ENCODE results near the gene C1orf198. TPM values are rescaled to one million over a fixed set of nuclear protein-coding genes. Genes with fewer than 3 reads are reported as not detected.

The C1orf198 gene, protein sequence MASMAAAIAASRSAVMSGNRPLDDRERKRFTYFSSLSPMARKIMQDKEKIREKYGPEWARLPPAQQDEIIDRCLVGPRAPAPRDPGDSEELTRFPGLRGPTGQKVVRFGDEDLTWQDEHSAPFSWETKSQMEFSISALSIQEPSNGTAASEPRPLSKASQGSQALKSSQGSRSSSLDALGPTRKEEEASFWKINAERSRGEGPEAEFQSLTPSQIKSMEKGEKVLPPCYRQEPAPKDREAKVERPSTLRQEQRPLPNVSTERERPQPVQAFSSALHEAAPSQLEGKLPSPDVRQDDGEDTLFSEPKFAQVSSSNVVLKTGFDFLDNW
- total RNA-seq (ENCODE audit: unreplicated experiment) = 27.3 TPM
- long read RNA-seq, partial matches to known transcripts = 1 of 5 reads
- long read RNA-seq, other reads (novel, unspliced or antisense) = 2 of 5 reads

DNA sequence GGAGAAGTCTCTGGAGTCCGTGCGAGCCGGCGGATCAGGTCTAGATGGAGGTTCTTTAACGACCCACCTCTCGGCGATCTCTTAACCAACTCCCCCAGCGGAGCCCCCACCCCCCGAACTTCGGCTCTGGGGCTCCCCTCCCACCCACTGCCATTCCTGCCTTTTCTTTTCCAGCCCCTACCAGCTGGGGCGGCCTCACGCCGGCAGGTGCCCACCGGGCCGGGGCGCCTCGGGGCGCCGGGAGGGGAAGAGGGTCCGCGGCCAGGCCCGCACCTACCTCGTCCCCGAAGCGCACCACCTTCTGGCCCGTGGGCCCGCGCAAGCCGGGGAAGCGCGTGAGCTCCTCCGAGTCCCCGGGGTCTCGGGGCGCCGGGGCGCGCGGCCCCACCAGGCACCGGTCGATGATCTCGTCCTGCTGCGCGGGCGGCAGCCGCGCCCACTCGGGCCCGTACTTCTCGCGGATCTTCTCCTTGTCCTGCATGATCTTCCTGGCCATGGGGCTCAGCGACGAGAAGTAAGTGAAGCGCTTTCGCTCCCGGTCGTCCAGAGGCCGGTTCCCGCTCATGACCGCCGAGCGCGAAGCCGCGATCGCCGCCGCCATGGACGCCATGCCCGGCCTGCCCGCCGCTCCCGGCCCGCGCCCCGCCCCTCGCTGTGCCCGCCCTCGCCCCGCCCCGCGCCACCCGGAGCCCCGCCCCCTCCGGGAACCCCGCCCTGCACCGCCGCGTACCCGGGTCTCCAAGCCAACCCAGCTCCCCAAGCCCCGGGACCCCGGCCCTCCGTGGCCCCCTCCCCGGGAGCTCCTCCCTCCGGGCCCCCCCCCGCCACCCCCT is at the start of gene C1orf198:
C1orf198 (minus strand) TSS at position 619 of the 833 bp plus-strand sequence; CDS start at position 610, 9 bp downstream.
- H3K27me3 Mint-ChIP-seq (ENCODE audit: unreplicated experiment) = peaks cover 2% of the 10 kb centered on the region
- H3K4me1 Mint-ChIP-seq (ENCODE audit: low read depth, unreplicated experiment) = peaks cover 32% of the 10 kb centered on the region
- peaks cover 4% of the 10 kb centered on the region for H3K36me3 Mint-ChIP-seq (ENCODE audit: unreplicated experiment)
- H3K4me3 Mint-ChIP-seq (ENCODE audit: unreplicated experiment) = peak within 1 kb of the TSS; percentile 95
- H3K9me3 Mint-ChIP-seq (ENCODE audit: unreplicated experiment) = peaks cover 2% of the 10 kb centered on the region
- TF ChIP-seq, protein P1, sequence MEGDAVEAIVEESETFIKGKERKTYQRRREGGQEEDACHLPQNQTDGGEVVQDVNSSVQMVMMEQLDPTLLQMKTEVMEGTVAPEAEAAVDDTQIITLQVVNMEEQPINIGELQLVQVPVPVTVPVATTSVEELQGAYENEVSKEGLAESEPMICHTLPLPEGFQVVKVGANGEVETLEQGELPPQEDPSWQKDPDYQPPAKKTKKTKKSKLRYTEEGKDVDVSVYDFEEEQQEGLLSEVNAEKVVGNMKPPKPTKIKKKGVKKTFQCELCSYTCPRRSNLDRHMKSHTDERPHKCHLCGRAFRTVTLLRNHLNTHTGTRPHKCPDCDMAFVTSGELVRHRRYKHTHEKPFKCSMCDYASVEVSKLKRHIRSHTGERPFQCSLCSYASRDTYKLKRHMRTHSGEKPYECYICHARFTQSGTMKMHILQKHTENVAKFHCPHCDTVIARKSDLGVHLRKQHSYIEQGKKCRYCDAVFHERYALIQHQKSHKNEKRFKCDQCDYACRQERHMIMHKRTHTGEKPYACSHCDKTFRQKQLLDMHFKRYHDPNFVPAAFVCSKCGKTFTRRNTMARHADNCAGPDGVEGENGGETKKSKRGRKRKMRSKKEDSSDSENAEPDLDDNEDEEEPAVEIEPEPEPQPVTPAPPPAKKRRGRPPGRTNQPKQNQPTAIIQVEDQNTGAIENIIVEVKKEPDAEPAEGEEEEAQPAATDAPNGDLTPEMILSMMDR (IDR thresholded peaks at IDR 0.05; ENCODE audit: partially characterized antibody, unreplicated experiment) = no peak
- H3K27ac Mint-ChIP-seq (ENCODE audit: unreplicated experiment) = peak within 1 kb of the TSS; percentile 55
- DNase-seq = peak; percentile 89

DNA sequence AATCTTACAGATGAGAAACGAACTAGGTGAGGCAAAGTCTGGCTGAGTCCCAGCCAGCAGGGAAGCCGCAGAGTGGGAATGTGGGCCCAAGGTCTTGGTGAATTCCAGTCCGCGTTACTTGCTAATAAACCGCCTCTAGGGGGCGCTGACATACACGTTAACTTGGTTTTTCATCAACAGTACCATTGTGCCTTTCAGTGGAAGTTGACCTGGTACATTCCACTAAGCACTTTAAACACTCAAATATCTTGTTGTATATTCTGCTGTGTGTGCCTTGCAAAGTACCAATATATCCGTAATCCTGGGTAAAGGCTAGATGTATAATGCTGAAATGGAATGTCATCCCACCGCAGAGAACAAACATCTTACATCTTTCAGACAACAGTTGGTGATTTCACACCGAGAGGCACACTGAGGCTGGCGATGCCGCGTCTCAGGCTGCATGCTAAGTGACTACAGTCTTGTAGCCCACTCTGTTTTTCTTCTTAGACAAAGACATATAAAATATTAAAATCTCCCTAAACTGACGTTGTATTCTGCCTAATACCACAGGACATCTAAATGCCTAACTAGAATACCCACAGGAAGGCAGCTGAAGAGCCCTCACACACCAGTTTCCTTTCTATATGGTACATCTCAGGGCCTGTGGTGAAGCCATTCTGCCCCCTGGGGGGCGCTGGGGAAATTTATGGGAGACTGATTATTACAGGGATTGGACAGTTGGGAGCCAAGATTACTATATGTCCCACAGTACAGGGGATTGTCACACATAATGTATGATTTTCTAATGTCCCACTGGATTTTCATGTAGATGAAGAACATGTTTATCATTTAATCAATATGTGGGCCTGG is 49.2 kb upstream of the C1orf198 start:
- no peaks in the 10 kb centered on the region for H3K36me3 Mint-ChIP-seq (ENCODE audit: unreplicated experiment)
- H3K9me3 Mint-ChIP-seq (ENCODE audit: unreplicated experiment) = no peaks in the 10 kb centered on the region
- no peak overlapping the region for H3K27ac Mint-ChIP-seq (ENCODE audit: unreplicated experiment)
- TF ChIP-seq, protein P1 (IDR thresholded peaks at IDR 0.05; ENCODE audit: partially characterized antibody, unreplicated experiment) = peak; percentile 93
- peaks cover 2% of the 10 kb centered on the region for H3K27me3 Mint-ChIP-seq (ENCODE audit: unreplicated experiment)
- no peak overlapping the region for H3K4me3 Mint-ChIP-seq (ENCODE audit: unreplicated experiment)
- no peaks in the 10 kb centered on the region for H3K4me1 Mint-ChIP-seq (ENCODE audit: low read depth, unreplicated experiment)
- DNase-seq = peak; percentile 77

DNA sequence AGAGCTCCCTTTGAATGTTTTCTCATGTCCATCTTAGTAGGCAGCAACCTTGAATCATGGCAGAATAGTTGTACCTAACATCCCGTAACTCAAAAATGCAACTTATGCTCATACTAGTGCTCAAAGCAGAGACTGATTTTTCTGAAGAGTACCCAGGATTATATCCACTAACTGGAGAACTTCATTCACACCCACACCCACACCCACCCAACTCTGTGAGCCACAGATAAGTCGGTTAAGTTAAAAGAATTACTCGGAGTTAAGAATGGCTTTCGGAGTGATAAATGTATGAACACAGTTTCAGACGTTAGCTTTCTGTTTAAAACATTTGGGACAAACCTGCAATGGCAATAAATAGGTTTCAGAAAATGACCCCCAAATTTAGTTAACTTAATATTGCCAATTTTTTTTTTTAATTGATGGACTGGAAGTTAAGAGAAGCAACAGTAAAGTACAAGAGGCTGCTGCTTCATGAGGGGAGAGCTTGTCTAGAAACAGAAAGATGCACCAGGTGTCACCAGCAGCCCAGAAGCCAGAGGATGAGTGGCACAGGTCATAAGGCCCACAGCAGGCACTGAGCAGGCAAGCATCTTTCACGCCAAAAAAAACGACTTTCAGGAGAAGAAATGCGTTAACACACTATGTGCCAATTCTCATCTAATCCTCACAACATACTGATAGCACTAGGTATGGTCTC is 48.4 kb upstream of the C1orf198 start:
- no peak overlapping the region for H3K27ac Mint-ChIP-seq (ENCODE audit: unreplicated experiment)
- no peak for DNase-seq
- no peaks in the 10 kb centered on the region for H3K36me3 Mint-ChIP-seq (ENCODE audit: unreplicated experiment)
- H3K27me3 Mint-ChIP-seq (ENCODE audit: unreplicated experiment) = peaks cover 2% of the 10 kb centered on the region
- TF ChIP-seq, protein P1 (IDR thresholded peaks at IDR 0.05; ENCODE audit: partially characterized antibody, unreplicated experiment) = no peak
- H3K9me3 Mint-ChIP-seq (ENCODE audit: unreplicated experiment) = no peaks in the 10 kb centered on the region
- H3K4me3 Mint-ChIP-seq (ENCODE audit: unreplicated experiment) = no peak overlapping the region
- no peaks in the 10 kb centered on the region for H3K4me1 Mint-ChIP-seq (ENCODE audit: low read depth, unreplicated experiment)

DNA sequence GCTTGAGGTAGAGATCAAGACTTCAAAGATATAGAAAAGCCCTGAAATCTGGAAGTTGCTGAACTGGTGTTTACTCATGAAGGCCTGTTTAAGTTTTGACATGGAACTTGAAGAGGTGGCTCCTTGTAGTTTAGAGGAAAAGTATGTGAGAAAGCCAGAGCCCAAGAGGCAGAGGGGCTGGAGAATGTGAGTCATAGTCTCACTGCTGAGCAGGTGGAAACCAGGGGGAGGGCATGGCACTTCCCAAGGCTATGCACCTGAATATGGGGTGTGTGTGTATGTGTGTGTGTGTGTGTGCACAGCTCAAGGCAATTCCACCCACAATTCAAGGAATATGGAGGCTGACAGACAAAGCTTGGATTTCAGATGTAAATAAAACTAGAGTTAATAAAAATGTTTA is 46.8 kb upstream of the C1orf198 start:
- H3K4me1 Mint-ChIP-seq (ENCODE audit: low read depth, unreplicated experiment) = no peaks in the 10 kb centered on the region
- no peaks in the 10 kb centered on the region for H3K9me3 Mint-ChIP-seq (ENCODE audit: unreplicated experiment)
- H3K27ac Mint-ChIP-seq (ENCODE audit: unreplicated experiment) = no peak overlapping the region
- no peak overlapping the region for H3K4me3 Mint-ChIP-seq (ENCODE audit: unreplicated experiment)
- H3K27me3 Mint-ChIP-seq (ENCODE audit: unreplicated experiment) = peaks cover 2% of the 10 kb centered on the region
- peaks cover under 1% of the 10 kb centered on the region for H3K36me3 Mint-ChIP-seq (ENCODE audit: unreplicated experiment)
- TF ChIP-seq, protein P1 (IDR thresholded peaks at IDR 0.05; ENCODE audit: partially characterized antibody, unreplicated experiment) = no peak
- no peak for DNase-seq
